GM18951 (cell line): ENCODE data around the gene SFTPD.
"Not testable (repeated sequence)": the region's sequence is repeated elsewhere in the genome, so short reads cannot be mapped to it uniquely, and the experiment has no call there.

Experiments used
- POLR2A ChIP-seq: IDR thresholded peaks from 4 replicates; pipeline ENCODE4 v1.6.1; 2011; ENCODE audit warnings: mild to moderate bottlenecking; ENCODE audit not compliant: insufficient read length, insufficient read depth; ENCODE audit errors: extremely low read depth
- in situ Hi-C: fragments of 300-500 bp; cut with MboI; formaldehyde crosslinking; loops from one replicate; pipeline ENCODE4 v1.12.0; 2022; ENCODE audit warnings: low sequenced_read_pairs, mixed read lengths, inconsistent platforms; ENCODE audit not compliant: unreplicated experiment

SFTPD gene

GRCh38 chr10:79948976-79949722 lies at the start of gene SFTPD:
Gene SFTPD, minus strand, starts transcription at chr10:79949105. Its CDS starts 2,446 bp downstream, at chr10:79946659.
- no peak for TF ChIP-seq POLR2A
- in situ Hi-C loops = loop anchor here (25.0 kb wide), 2 partner anchors 288 to 387 kb away; partner anchors contain the start of gene SFTPA2

GRCh38 chr10:79995979-79996634 lies 47.2 kb upstream of the SFTPD start:
- in situ Hi-C loops = no loop called here
- no peak for TF ChIP-seq POLR2A

GRCh38 chr10:79994556-79994955 lies 45.7 kb upstream of the SFTPD start:
- in situ Hi-C loops = no loop called here
- TF ChIP-seq POLR2A = no peak

- in situ Hi-C loops = not testable (repeated sequence)
Measured at GRCh38 chr10:79988199-79988598, 39.3 kb upstream of the SFTPD start.

- in situ Hi-C loops = not testable (repeated sequence)
Measured at GRCh38 chr10:79986661-79987060, 37.8 kb upstream of the SFTPD start.

- in situ Hi-C loops = no loop called here
- no peak for TF ChIP-seq POLR2A
Measured at GRCh38 chr10:79985481-79986072, 36.7 kb upstream of the SFTPD start.

- in situ Hi-C loops = no loop called here
Measured at GRCh38 chr10:79984851-79985250, 35.9 kb upstream of the SFTPD start.

GRCh38 chr10:79983286-79983909 lies 34.5 kb upstream of the SFTPD start:
- no peak for TF ChIP-seq POLR2A
- in situ Hi-C loops = no loop called here

More at GRCh38 chr10:79984851-79985250, 35.9 kb upstream of the SFTPD start:
- no peak for TF ChIP-seq POLR2A

GRCh38 chr10:79982861-79983260 lies 34.0 kb upstream of the SFTPD start:
- in situ Hi-C loops = no loop called here
- TF ChIP-seq POLR2A = no peak

- in situ Hi-C loops = no loop called here
- no peak for TF ChIP-seq POLR2A
Measured at GRCh38 chr10:79982362-79982800, 33.5 kb upstream of the SFTPD start.

- no peak for TF ChIP-seq POLR2A
- in situ Hi-C loops = no loop called here
Measured at GRCh38 chr10:79981450-79982361, 32.8 kb upstream of the SFTPD start.

GRCh38 chr10:79980711-79981110 lies 31.8 kb upstream of the SFTPD start:
- in situ Hi-C loops = no loop called here
- no peak for TF ChIP-seq POLR2A
